ENCODE measurements around the gene SBF2. TPM values are rescaled to one million over a fixed set of nuclear protein-coding genes. Genes with fewer than 3 reads are reported as not detected.
"Not testable (repeated sequence)": the region's sequence is repeated elsewhere in the genome, so short reads cannot be mapped to it uniquely, and the experiment has no call there.

The SBF2 gene
- polyA plus RNA-seq, 1 experiment, result 44.4 TPM

DNA sequence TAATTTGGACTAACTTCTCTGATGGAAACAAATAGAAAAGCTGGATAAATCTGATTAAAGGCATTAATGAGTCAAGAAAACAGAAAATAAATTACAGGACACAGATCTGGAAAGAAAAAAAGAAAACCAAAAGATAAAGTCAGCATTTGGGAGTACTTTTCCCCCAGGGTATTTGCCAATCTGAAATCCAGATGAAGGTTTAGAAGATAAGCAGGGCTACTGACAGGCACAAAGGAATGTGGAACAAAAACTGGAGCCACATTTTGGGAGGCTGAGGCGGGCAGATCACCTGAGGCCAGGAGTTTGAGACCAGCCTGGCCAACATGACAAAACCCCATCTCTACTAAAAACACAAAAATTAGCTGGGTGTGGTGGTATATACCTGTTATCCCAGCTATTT is 57.2 kb downstream of the SBF2 start:
- POLR2A ChIA-PET, result no interaction called here
- peaks cover 5% of the 10 kb centered on the region for H3K9me3 ChIP-seq (ENCODE audit: control insufficient read depth, insufficient read depth, low read length)
- no peaks in the 10 kb centered on the region for H3K27me3 ChIP-seq (ENCODE audit: control insufficient read depth, insufficient read depth, low read length)
- H3K27ac ChIP-seq (ENCODE audit: low read depth, low read length), result no peak overlapping the region
- CTCF ChIA-PET, result interaction anchor here (1.0 to 1.5 kb wide), 2 partner anchors 28 to 29 kb away, joined by 3 to 4 read pairs; no protein-coding TSS in a partner anchor
- TF ChIP-seq, protein P1, sequence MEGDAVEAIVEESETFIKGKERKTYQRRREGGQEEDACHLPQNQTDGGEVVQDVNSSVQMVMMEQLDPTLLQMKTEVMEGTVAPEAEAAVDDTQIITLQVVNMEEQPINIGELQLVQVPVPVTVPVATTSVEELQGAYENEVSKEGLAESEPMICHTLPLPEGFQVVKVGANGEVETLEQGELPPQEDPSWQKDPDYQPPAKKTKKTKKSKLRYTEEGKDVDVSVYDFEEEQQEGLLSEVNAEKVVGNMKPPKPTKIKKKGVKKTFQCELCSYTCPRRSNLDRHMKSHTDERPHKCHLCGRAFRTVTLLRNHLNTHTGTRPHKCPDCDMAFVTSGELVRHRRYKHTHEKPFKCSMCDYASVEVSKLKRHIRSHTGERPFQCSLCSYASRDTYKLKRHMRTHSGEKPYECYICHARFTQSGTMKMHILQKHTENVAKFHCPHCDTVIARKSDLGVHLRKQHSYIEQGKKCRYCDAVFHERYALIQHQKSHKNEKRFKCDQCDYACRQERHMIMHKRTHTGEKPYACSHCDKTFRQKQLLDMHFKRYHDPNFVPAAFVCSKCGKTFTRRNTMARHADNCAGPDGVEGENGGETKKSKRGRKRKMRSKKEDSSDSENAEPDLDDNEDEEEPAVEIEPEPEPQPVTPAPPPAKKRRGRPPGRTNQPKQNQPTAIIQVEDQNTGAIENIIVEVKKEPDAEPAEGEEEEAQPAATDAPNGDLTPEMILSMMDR (IDR thresholded peaks at IDR 0.05; ENCODE audit: low read depth, low read length), result no peak
- DNase-seq (ENCODE audit: low read depth, low spot score), result no peak
- H3K4me3 ChIP-seq (ENCODE audit: low read depth, low read length), result no peak overlapping the region

DNA sequence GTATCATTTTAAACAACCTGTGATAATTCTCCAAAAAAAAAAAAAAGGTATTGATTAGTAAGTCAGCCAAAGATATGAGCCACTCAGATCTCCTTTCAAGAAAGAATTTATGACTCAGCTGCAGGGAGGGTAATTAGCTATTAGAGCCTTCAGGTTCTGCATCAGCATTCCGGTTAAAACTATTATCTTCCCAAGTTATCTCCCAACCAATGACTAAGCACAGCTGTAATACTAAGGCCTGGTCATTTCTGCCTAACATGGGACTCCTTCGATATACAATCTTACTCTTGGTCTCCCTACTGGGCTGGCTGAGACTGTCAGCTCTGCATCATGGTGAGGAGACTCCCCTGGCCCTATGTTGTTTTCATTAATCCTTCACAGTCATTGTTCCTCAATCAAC is 60.4 kb downstream of the SBF2 start:
- ChIA-PET POLR2A (interaction anchor here (0.6 to 1.7 kb wide), 3 partner anchors 63 to 432 kb away, joined by 3 to 7 read pairs (median 5); partner anchors contain the start of gene ADM), CTCF (interaction anchor here (1.2 to 2.1 kb wide), 4 partner anchors 25 to 71 kb away, joined by 3 to 8 read pairs (median 4); no protein-coding TSS in a partner anchor)
- no peaks in the 10 kb centered on the region for H3K27me3 ChIP-seq (ENCODE audit: control insufficient read depth, insufficient read depth, low read length)
- peak overlapping the region; percentile 62 for H3K27ac ChIP-seq (ENCODE audit: low read depth, low read length)
- H3K4me3 ChIP-seq (ENCODE audit: low read depth, low read length), result no peak overlapping the region
- TF ChIP-seq, protein P1 (IDR thresholded peaks at IDR 0.05; ENCODE audit: low read depth, low read length), result no peak
- peak; percentile 61 for DNase-seq (ENCODE audit: low read depth, low spot score)
- H3K9me3 ChIP-seq (ENCODE audit: control insufficient read depth, insufficient read depth, low read length), result peaks cover 10% of the 10 kb centered on the region

DNA sequence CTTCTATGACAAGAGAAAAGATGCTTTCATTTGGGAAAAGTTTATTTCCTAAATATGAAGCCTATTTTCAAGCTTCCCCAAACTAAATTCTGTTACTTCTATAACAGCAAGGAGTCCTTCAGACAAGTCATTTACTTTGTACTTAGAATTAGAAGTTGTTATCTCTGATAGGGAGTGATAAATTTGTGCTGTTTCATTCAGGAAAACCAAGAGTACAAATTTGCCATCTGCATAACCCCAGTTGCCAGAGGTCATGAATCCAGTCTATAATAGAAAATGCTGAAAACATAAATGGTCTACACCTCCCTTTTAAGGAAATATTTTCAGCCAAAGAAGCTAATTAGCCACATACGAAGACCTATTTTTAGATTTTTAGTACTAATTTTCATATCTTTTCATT is 61.3 kb downstream of the SBF2 start:
- POLR2A ChIA-PET, result interaction anchor here (0.7 to 1.7 kb wide), 2 partner anchors 72 to 431 kb away, joined by 5 to 7 read pairs; partner anchors contain the start of gene ADM
- Histone ChIP-seq H3K27ac (ENCODE audit: low read depth, low read length) (no peak overlapping the region), H3K9me3 (ENCODE audit: control insufficient read depth, insufficient read depth, low read length) (peaks cover 10% of the 10 kb centered on the region), H3K27me3 (ENCODE audit: control insufficient read depth, insufficient read depth, low read length) (no peaks in the 10 kb centered on the region), H3K4me3 (ENCODE audit: low read depth, low read length) (no peak overlapping the region)
- CTCF ChIA-PET, result interaction anchor here (1.2 to 1.4 kb wide), 2 partner anchors 24 to 25 kb away, joined by 4 to 8 read pairs; no protein-coding TSS in a partner anchor
- DNase-seq (ENCODE audit: low read depth, low spot score), result no peak
- TF ChIP-seq, protein P1 (IDR thresholded peaks at IDR 0.05; ENCODE audit: low read depth, low read length), result no peak

DNA sequence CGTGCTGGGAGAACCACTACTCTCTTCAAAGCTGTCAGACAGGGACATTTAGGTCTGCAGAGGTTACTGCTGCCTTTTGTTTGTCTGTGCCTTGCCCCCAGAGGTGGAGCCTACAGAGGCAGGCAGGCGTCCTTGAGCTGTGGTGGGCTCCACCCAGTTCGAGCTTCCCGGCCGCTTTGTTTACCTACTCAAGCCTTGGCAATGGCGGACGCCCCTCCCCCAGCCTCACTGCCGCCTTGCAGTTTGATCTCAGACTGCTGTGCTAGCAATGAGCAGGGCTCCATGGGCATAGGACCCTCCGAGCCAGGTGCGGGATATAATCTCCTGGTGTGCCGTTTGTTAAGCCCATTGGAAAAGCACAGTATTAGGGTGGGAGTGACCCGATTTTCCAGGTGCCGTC is 62.2 kb downstream of the SBF2 start:
- CTCF ChIA-PET; H3K27ac ChIP-seq (ENCODE audit: low read depth, low read length); POLR2A ChIA-PET; H3K4me3 ChIP-seq (ENCODE audit: low read depth, low read length); H3K27me3 ChIP-seq (ENCODE audit: control insufficient read depth, insufficient read depth, low read length); DNase-seq (ENCODE audit: low read depth, low spot score): not testable (repeated sequence)
- H3K9me3 ChIP-seq (ENCODE audit: control insufficient read depth, insufficient read depth, low read length), result peaks cover 10% of the 10 kb centered on the region

DNA sequence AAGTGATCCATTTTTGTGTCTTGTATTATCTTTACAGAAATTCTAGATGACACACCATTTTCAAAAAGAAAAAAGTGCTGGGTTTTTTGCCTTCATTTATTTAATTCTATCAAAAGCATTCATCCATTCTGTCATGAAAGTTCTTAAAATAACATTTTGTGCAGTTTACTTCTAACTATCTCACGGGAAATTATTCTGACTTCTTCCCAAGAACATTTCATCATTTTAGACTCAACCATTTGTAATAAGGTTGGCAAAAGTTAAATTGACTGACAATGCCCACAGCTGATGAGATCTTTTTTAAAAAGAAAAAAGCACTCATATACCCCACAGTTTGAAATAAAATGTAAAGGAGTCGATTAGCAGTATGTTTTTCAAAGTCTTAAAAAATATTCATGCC is 68.5 kb downstream of the SBF2 start:
- POLR2A ChIA-PET, result no interaction called here
- H3K27ac ChIP-seq (ENCODE audit: low read depth, low read length), result no peak overlapping the region
- CTCF ChIA-PET, result interaction anchor here (0.5 to 3.2 kb wide), 3 partner anchors 17 to 471 kb away, joined by 3 to 29 read pairs (median 6); no protein-coding TSS in a partner anchor
- TF ChIP-seq, protein P1 (IDR thresholded peaks at IDR 0.05; ENCODE audit: low read depth, low read length), result no peak
- H3K9me3 ChIP-seq (ENCODE audit: control insufficient read depth, insufficient read depth, low read length), result no peaks in the 10 kb centered on the region
- no peaks in the 10 kb centered on the region for H3K27me3 ChIP-seq (ENCODE audit: control insufficient read depth, insufficient read depth, low read length)
- no peak overlapping the region for H3K4me3 ChIP-seq (ENCODE audit: low read depth, low read length)
- DNase-seq (ENCODE audit: low read depth, low spot score), result no peak

All from AG04450 (cell line).